GM23248 (cell line): ENCODE results near the gene YOD1. TPM values are rescaled to one million over a fixed set of nuclear protein-coding genes. Genes with fewer than 3 reads are reported as not detected.

ENCODE experiments used
- DNase-seq: peaks from one replicate; pipeline ENCODE4 v3.0.0-alpha.2; 2015
- H2AFZ ChIP-seq: fragments of 200-600 bp; sonication (generic); 2 replicates; pipeline ENCODE4 v1.6.1; 2016; ENCODE audit warnings: antibody characterized with exemption
- H3F3A ChIP-seq: fragments of 200-600 bp; sonication (generic); 2 replicates; pipeline ENCODE4 v1.6.1; 2016; ENCODE audit warnings: mild to moderate bottlenecking, antibody characterized with exemption, mixed run types; ENCODE audit not compliant: insufficient read depth
- H3K27ac ChIP-seq: fragments of 200-600 bp; sonication (generic); 2 replicates; pipeline ENCODE4 v1.5.1; 2016; ENCODE audit warnings: mild to moderate bottlenecking
- H3K27me3 ChIP-seq: fragments of 200-600 bp; sonication (generic); replicated peaks from 2 replicates; pipeline ENCODE4 v1.6.1; 2016; ENCODE audit warnings: mild to moderate bottlenecking; ENCODE audit not compliant: insufficient read depth
- H3K36me3 ChIP-seq: fragments of 200-600 bp; sonication (generic); 2 replicates; pipeline ENCODE4 v1.6.1; 2016; ENCODE audit warnings: low read depth, mild to moderate bottlenecking
- H3K4me1 ChIP-seq: fragments of 200-600 bp; sonication (generic); 2 replicates; pipeline ENCODE4 v1.6.1; 2016; ENCODE audit warnings: mild to moderate bottlenecking; ENCODE audit not compliant: insufficient read depth
- H3K4me2 ChIP-seq: fragments of 200-600 bp; sonication (generic); one replicate; pipeline ENCODE4 v1.6.1; 2016; ENCODE audit warnings: mild to moderate bottlenecking; ENCODE audit not compliant: unreplicated experiment
- H3K4me3 ChIP-seq: fragments of 200-600 bp; sonication (generic); 2 replicates; pipeline ENCODE4 v1.5.1; 2016; ENCODE audit warnings: mild to moderate bottlenecking
- H3K79me2 ChIP-seq: fragments of 200-600 bp; sonication (generic); 2 replicates; pipeline ENCODE4 v1.6.1; 2016; ENCODE audit warnings: mild to moderate bottlenecking; ENCODE audit not compliant: insufficient read depth
- H3K9ac ChIP-seq: fragments of 200-600 bp; sonication (generic); 2 replicates; pipeline ENCODE4 v1.6.1; 2016; ENCODE audit warnings: mild to moderate bottlenecking
- H3K9me2 ChIP-seq: fragments of 200-600 bp; sonication (generic); 2 replicates; pipeline ENCODE4 v1.6.1; 2016; ENCODE audit warnings: mixed run types, mild to moderate bottlenecking, moderate library complexity; ENCODE audit not compliant: insufficient read depth
- H3K9me3 ChIP-seq: fragments of 200-600 bp; sonication (generic); one replicate; pipeline ENCODE4 v1.6.1; 2017; ENCODE audit warnings: low read depth
- H4K20me1 ChIP-seq: fragments of 200-600 bp; sonication (generic); 2 replicates; pipeline ENCODE4 v1.6.0; 2016; ENCODE audit not compliant: insufficient read depth
- EZH2 ChIP-seq: fragments of 200-600 bp; sonication (generic); IDR thresholded peaks from 2 replicates; pipeline ENCODE4 v1.6.1; 2018; ENCODE audit warnings: antibody characterized with exemption, mild to moderate bottlenecking; ENCODE audit not compliant: insufficient read depth, poor library complexity, severe bottlenecking
- EZH2phosphoT487 ChIP-seq: fragments of 200-600 bp; sonication (generic); IDR thresholded peaks from 2 replicates; pipeline ENCODE4 v1.6.1; 2018; ENCODE audit warnings: antibody characterized with exemption, moderate library complexity, mild to moderate bottlenecking, low read depth; ENCODE audit not compliant: insufficient read depth
- WGBS, 2 experiments: methylation state at CpG; one replicate each; pipeline ENCODE4 v1.1.6; 2015 to 2017; ENCODE audit warnings: low lambda C conversion rate in 2 of 2, low coverage in 1 of 2; ENCODE audit errors: missing lambda C conversion rate in 2 of 2; 5-methylcytosine and 5-hydroxymethylcytosine counted together
- in situ Hi-C: fragments of 300-500 bp; cut with MboI; formaldehyde crosslinking; loops from 2 replicates; pipeline ENCODE4 v1.15.0; 2020
- polyA plus RNA-seq: library from polyadenylated mRNA; unstranded; fragments of >200 nt; fragmentation: Nextera tagmentation; extraction: Ambion mirVana; gene quantifications from 2 replicates; pipeline ENCODE4 v1.2.1, GENCODE V29; 2016
- total RNA-seq: library from RNA; depleted of rRNA; stranded (reverse); fragments of >200 nt; shearing (Covaris generic); gene quantifications from 2 replicates; pipeline ENCODE4 v1.2.3, GENCODE V29; 2014

Gene YOD1
- total and polyA plus RNA-seq, 2 experiments from 2014 or later, result 2.4 to 6.7 TPM

GRCh38 chr1:207020709-207021107, 30.3 kb downstream of the YOD1 start:
- peaks cover 7% of the 10 kb centered on the region for H3F3A ChIP-seq
- TF ChIP-seq EZH2phosphoT487, result no peak
- peaks cover 32% of the 10 kb centered on the region for H3K4me1 ChIP-seq
- H3K9me3 ChIP-seq, result no peaks in the 10 kb centered on the region
- 33 to 52% methylated on average over 4 of the region's 4 CpGs for WGBS, 2 experiments
- no peaks in the 10 kb centered on the region for H3K36me3 ChIP-seq
- no peak overlapping the region for H3K27ac ChIP-seq
- DNase-seq, result peak; percentile 43
- H3K27me3 ChIP-seq, result no peaks in the 10 kb centered on the region
- no peaks in the 10 kb centered on the region for H4K20me1 ChIP-seq
- H3K4me2 ChIP-seq, result peak overlapping the region; percentile 3
- no peak overlapping the region for H2AFZ ChIP-seq
- no peaks in the 10 kb centered on the region for H3K9me2 ChIP-seq
- no peak overlapping the region for H3K9ac ChIP-seq
- H3K4me3 ChIP-seq, result no peak overlapping the region
- no peaks in the 10 kb centered on the region for H3K79me2 ChIP-seq
- in situ Hi-C loops, result no loop called here

GRCh38 chr1:207020065-207020708, 30.8 kb downstream of the YOD1 start:
- WGBS, 2 experiments, result 81 to 84% methylated on average over 9 of the region's 9 CpGs
- Histone ChIP-seq H4K20me1 (no peaks in the 10 kb centered on the region), H3K9me2 (no peaks in the 10 kb centered on the region), H3K27ac (no peak overlapping the region), H2AFZ (no peak overlapping the region), H3K4me3 (no peak overlapping the region), H3K36me3 (no peaks in the 10 kb centered on the region), H3K4me2 (peak overlapping the region; percentile 3), H3K4me1 (peaks cover 28% of the 10 kb centered on the region), H3K27me3 (no peaks in the 10 kb centered on the region), H3F3A (peaks cover 2% of the 10 kb centered on the region), H3K79me2 (no peaks in the 10 kb centered on the region), H3K9ac (no peak overlapping the region), H3K9me3 (no peaks in the 10 kb centered on the region)
- no peak for DNase-seq
- in situ Hi-C loops, result no loop called here
- TF ChIP-seq EZH2 (no peak), EZH2phosphoT487 (no peak)

- no peaks in the 10 kb centered on the region for H4K20me1 ChIP-seq
- TF ChIP-seq EZH2phosphoT487 (no peak), EZH2 (no peak)
- H3K27me3 ChIP-seq, result no peaks in the 10 kb centered on the region
- no peaks in the 10 kb centered on the region for H3F3A ChIP-seq
- H3K27ac ChIP-seq, result no peak overlapping the region
- H3K9me2 ChIP-seq, result no peaks in the 10 kb centered on the region
- H3K36me3 ChIP-seq, result no peaks in the 10 kb centered on the region
- no peaks in the 10 kb centered on the region for H3K9me3 ChIP-seq
- H2AFZ ChIP-seq, result no peak overlapping the region
- H3K79me2 ChIP-seq, result no peaks in the 10 kb centered on the region
- peaks cover 24% of the 10 kb centered on the region for H3K4me1 ChIP-seq
- 68% methylated on average over 2 of the region's 2 CpGs for WGBS, 2 experiments
- no peak overlapping the region for H3K4me2 ChIP-seq
- DNase-seq, result no peak
- H3K4me3 ChIP-seq, result no peak overlapping the region
- in situ Hi-C loops, result no loop called here
- H3K9ac ChIP-seq, result no peak overlapping the region
These were observed 31.3 kb downstream of the YOD1 start for GRCh38 chr1:207019661-207020060.

DNA sequence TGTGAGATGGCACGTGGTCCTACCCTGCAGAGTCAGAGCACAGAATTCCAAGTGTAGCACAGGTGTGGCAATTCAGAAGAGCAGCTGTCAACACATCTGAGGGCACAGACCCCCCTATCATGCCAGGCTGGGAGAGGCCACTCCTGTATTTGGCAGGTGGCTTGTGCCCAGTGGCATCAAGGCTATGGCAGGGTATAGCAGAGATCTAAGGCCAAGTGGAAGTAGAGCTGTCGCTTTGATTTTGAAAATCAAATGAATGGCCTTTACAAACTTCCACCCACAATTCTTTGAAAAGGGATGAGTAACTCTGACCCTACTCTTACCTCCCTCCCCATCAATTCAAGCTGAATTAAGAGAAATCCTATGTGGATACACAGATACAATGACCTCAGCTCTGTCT, 31.8 kb downstream of the YOD1 start:
- DNase-seq, result no peak
- WGBS, 2 experiments, result 93 to 98% methylated on average over 2 of the region's 2 CpGs
- Histone ChIP-seq H4K20me1 (no peaks in the 10 kb centered on the region), H3F3A (no peaks in the 10 kb centered on the region), H3K27ac (no peak overlapping the region), H3K79me2 (no peaks in the 10 kb centered on the region), H3K36me3 (no peaks in the 10 kb centered on the region), H3K27me3 (no peaks in the 10 kb centered on the region), H2AFZ (no peak overlapping the region), H3K4me2 (no peak overlapping the region), H3K9ac (no peak overlapping the region), H3K4me3 (no peak overlapping the region), H3K4me1 (peaks cover 20% of the 10 kb centered on the region), H3K9me3 (no peaks in the 10 kb centered on the region), H3K9me2 (no peaks in the 10 kb centered on the region)
- TF ChIP-seq EZH2 (no peak), EZH2phosphoT487 (no peak)
- in situ Hi-C loops, result no loop called here

DNA sequence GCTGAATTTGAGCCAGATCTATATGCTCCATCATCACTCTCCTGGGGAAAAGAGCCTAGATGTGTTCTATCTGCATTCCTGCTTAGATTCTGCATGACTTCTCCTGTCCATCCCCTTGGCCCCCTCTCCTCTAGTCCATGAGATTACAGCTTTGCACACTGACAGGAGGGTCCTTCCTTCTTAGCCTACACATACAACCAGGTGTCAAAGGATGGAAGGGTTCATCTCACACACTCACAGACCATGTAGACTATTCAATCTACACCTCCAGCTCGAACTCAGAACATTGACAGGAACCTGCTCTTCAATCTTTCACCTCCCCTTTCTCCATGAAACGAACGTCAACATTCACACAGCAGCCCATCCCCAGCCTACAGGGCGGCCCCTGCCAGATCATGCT, 32.3 kb downstream of the YOD1 start:
- no peak overlapping the region for H3K4me2 ChIP-seq
- H3K36me3 ChIP-seq, result no peaks in the 10 kb centered on the region
- no peak for DNase-seq
- TF ChIP-seq EZH2, result no peak
- no peak for TF ChIP-seq EZH2phosphoT487
- 80 to 85% methylated on average over 4 of the region's 4 CpGs for WGBS, 2 experiments
- H3K4me1 ChIP-seq, result peaks cover 20% of the 10 kb centered on the region
- H3K9me3 ChIP-seq, result no peaks in the 10 kb centered on the region
- H3F3A ChIP-seq, result no peaks in the 10 kb centered on the region
- H3K4me3 ChIP-seq, result no peak overlapping the region
- no peak overlapping the region for H3K27ac ChIP-seq
- H3K9ac ChIP-seq, result no peak overlapping the region
- H3K27me3 ChIP-seq, result no peaks in the 10 kb centered on the region
- no peaks in the 10 kb centered on the region for H3K79me2 ChIP-seq
- no peaks in the 10 kb centered on the region for H4K20me1 ChIP-seq
- in situ Hi-C loops, result no loop called here
- no peaks in the 10 kb centered on the region for H3K9me2 ChIP-seq
- no peak overlapping the region for H2AFZ ChIP-seq
